ENCODE data around the gene SON.
A peak's percentile ranks its signal among the peaks of the same experiment; 100 is the strongest.
"Not testable (repeated sequence)": the region's sequence is repeated elsewhere in the genome, so short reads cannot be mapped to it uniquely, and the experiment has no call there.

Gene SON

DNA sequence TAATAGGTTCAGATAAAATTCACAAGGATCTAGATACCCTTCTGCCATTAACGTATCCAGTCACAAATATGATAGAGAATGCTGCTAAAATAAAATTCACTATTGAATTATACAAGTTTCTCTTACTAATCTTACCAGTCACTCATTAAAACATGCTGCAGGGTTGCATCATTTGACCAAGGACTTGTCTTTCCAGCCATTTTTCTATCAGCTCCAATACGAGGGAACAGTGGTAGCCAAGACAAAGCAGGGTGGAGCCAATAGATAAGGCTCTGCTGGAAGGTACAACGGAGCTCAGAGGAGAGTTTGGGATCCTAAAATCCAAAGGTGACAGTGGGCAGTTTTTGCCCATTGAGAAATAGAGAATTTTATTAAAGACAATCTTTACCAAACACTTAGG is 41.6 kb downstream of the SON start:
- no peak for DNase-seq

DNA sequence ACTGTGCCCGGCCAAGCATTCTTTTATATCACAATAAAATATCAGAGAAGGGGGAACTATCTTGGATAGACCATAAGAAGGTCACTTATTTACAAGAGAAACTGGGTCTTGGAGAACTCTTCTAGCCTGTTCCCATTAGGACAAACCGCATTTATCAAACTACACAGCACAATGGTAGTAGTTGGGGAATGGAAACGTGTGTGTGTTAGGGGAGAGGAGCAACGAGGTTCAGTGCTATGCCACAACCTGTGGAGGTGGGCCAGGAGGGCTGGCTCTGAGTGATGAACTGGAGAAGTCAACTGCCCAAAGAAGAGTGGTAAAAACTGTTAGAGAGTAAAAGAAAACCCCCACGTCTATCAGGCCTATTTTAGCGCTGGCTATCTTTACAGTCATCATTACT is 44.1 kb downstream of the SON start:
- DNase-seq = no peak

DNA sequence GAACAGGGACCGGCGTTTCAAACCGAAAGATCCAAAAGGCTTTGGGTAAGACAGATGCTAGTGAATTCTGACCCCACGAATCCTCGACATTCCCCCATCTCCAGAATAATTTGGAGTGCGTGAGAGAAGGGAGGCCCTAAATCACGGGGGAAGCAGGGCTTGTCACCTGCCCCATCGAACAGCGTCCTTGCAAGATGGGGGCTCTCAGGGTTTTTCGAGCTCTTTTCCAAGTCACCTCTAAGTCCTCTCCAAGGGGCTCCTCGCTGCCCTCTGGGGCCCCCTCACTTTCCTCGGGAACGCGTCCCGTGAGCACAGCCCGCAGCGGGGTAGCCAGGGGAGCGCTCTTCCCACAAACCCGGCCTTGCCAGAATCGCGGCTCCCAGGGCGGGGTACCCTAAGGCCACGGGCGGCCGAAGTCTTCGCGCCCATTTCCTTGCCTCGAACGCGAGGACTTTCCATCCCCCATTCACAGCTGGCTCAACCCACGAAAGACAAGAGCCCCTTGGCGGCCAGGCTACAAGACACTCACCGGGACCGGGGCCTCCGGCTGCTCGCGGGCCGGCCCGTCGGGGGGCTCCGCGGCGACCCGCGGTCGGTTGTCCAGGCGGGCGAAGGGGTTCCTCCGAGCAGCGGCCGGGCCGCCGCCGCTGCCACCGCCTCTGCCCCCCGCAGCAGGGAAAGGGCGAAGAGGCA is 45.1 kb downstream of the SON start:
- DNase-seq = no peak

DNA sequence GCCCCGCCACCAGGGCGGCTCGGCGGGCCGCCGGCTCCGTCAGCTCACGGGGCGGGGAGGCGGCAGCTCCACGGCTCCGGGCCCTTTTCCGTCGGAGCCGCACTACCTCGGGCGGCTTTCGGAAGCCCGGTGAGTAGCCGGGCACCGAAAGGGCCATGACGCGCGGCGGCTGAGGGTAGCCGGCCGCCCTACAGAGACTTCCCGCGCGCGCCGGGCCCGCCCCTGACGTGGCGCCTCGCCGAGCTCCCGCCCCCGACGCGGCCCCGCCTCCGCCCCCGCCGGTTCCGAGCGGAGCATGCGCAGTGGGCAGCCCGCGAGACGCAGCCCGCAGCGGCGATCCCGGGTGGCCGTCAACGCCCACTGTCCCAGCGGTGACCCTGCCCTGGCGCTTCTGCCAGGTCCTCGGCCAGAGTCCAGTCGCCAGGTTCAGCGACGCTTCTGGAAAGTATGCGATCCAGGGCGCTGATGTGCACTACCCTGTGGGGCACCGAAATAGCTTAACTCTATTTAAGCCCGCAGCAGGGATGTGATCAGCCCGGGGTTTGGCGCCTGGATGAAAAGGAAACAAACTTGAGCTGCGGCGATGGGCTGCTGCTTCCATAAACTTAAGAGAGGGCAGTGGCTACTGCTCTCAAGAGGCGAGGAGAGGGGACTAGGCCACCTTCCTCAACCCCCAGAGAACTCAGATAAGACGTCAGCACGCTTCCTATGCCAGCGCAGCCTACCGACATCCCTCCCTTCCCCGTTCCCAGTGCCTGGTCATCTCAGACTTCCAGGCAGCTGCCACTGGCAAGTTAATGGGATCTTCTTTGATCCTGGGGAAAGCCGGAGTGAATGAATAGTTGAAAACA is 45.9 kb downstream of the SON start, which contains the start of gene DONSON:
Gene DONSON, minus strand, starts transcription at position 200 of the 851 bp plus-strand sequence. Its CDS starts 43 bp downstream, at position 157.
- peak; percentile 92 for DNase-seq

DNA sequence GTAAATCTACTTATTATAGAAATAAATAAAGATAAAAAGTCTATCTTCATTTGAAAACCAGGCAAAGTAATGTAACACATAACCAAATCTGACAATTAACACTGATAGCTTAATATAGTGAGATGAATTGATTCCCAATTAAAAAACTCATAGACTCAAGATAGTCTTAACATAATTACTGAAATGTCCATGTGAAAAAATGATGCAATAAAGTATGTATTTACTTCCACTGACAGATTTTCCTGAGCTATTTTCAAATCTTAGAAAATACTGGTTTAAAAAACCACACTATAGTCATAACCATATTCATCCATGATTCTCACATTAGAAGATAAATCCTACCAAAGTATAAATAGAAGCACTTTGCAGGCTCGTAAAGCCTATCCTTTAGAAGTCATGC is 55.2 kb downstream of the SON start:
- no peak for DNase-seq

DNA sequence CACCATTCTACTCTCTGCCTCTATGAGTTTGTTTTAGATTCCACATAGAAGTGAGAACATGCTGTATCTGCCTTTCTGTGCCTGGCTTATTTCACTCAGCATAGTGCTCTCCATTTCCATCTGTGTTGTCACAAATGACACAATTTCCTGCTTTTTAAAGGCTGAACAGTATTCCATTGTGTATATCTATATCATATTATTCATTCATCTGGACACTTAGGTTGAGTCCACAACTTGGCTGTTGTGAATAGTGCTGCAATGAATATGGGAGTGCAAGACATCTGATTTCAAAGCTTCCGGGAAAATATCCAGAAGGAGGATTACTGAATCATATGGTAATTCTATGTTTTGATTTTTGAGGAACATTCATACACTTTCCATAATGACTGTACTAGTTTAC is 65.7 kb downstream of the SON start:
- no peak for DNase-seq

DNA sequence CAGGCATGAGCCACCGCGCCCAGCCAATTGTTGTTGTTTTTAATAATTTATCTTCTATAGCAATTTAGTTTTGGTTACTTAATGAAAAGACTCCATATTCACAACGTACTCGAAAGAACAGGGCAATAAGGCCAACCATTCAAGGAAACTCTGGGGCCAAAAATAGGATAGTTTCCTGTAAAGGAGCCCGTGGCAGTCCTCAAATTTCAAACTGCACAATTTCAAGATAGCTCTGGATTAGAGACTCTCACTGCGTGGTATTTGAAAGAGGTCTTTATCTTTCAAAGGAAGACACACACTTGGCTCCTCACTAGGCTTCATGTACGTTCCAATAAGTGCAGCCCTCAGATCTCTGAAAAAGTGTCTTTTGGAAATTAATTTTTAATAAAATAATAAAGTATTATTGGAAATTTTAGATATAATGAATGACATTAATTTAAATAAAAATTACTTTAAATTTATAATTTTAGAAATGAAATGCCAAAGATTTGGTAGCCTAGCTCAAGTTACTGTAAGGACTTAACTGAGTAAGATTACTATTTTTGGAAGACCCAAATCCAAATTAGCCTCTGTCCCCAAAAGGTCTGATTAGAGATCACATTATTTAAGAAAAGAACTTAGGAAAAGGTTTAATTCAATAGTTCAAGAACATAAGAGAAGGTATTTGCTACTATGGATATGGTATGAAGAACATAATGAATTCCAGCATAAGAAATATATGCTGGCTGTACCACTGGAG is 68.3 kb downstream of the SON start:
- DNase-seq = no peak

DNA sequence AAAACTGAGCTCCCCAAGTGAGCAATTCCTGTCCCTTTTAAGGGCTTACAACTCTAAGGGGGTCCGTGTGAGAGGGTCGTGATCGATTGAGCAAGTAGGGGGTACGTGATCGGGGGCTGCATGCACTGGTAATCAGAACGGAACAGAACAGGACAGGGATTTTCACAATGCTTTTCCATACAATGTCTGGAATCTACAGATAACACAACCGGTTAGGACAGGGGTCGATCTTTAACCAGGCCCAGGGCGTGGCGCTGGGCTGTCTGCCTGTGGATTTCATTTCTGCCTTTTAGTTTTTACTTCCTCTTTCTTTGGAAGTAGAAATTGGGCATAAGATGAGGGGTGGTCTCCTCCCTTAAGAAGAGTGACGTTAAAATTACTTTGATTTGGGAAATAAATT is 74.7 kb downstream of the SON start:
- DNase-seq = not testable (repeated sequence)

DNA sequence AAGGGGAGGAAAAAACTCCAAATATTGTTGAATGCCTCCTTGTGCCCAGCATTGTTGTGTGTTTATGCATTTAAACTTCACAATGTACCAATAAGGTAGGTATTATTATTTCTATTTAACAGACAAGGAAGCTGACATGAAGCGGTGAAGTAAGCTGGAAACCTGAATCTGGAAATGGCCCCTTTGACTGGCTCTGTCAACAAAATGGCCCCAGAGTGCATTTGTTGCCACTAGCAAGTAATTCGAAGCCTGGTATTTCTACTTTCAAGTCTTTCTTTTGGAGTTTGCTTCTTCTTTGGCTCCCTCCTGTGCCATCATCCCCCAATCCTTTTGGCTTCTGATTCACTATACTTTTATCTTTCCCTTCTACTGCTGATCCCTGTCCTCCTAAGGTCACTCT is 75.6 kb downstream of the SON start:
- DNase-seq = no peak

DNA sequence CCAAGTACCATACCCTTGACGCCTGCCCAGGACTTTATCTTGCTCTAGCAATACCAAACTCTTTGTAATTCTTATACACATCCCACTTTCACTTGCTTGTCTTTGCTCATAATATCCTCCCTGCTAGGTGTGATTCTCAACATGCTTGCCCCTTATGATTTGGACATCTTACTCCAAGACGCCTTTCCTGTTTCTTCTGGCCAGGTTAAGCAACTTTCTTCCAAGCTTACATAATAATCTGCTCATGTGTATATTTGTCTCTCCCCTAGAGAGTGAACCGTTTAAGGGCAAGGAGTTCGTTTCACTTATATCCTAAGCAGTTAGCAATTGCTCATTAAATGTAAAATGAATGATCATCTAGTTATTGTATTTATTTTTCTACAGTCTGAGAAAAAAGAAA is 76.9 kb downstream of the SON start:
- no peak for DNase-seq

DNA sequence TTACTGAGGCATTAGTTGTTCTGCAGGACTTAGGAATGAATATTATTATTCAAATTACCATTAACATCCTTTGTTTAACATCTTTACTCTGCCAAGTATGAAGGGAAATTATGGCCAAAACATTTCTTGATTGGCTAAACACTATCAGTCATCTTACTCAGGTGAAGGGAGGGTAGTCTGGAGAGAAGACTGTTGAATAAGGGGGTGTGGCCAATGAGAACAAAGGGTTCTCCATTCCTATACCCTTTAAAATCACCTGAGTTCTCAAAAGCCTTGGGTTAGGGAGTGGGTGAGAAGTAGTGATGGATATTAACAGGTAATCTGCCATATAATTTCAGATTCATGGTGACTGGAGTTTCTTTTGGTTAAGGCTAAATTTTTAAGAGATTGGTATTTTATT is 79.4 kb downstream of the SON start:
- no peak for DNase-seq

DNA sequence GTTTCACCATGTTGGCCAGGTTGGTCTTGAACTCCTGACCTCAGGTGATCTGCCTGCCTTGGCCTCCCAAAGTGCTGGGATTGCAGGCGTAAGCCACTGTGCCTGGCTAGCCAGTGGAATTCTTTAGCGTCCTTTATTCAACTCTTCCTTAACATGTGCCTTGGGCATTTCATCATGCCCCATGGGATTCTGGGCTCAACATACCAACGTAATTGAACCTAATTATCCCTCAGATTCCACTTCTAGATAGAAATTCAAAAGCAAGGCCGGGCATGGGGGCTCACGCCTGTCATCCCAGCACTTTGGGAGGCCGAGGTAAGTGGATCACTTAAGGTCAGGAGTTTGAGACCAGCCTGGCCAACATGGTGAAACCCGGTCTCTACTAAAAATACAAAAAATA is 83.3 kb downstream of the SON start:
- not testable (repeated sequence) for DNase-seq
